Vagina (tissue), 2 donors: ENCODE data around the gene PXK.

Experiments
- CTCF ChIP-seq, 3 experiments: fragments of 450-650 bp in 2 of 3; fragments of 200-600 bp in 1 of 3; sonication (generic) in 1 of 3; IDR thresholded peaks; one replicate each; pipeline ENCODE4 v1.5.1; 2017 to 2019; ENCODE audit warnings: antibody characterized with exemption in 3 of 3, mild to moderate bottlenecking in 2 of 3, moderate library complexity in 2 of 3
- POLR2A ChIP-seq, 2 donors: fragments of 450-650 bp; IDR thresholded peaks; one replicate each; pipeline ENCODE4 v1.6.1; 2017; ENCODE audit warnings: antibody characterized with exemption in 2 of 2, mild to moderate bottlenecking in 2 of 2, moderate library complexity in 2 of 2
- POLR2AphosphoS5 ChIP-seq, 2 donors: sonication (generic); formaldehyde crosslinking; IDR thresholded peaks; one replicate each; pipeline ENCODE4 v1.9.0; 2017; ENCODE audit warnings: antibody characterized with exemption in 2 of 2, mild to moderate bottlenecking in 2 of 2, low read depth in 1 of 2; ENCODE audit not compliant: insufficient read depth in 1 of 2

GRCh38 chr3:58469096-58469495 lies 136.4 kb downstream of the PXK start:
- TF ChIP-seq POLR2A (IDR thresholded peaks at IDR 0.05) (no peak), CTCF (IDR thresholded peaks at IDR 0.05) (no peak), POLR2AphosphoS5 (IDR thresholded peaks at IDR 0.05; ENCODE audit: insufficient read depth in 1 of 2, low read depth in 1 of 2) (no peak)
